GM12873 (cell line): ENCODE measurements around the gene POLR2M.

Source experiments
- CTCF ChIP-seq: IDR thresholded peaks from 2 replicates; pipeline ENCODE4 v1.5.1; 2012; ENCODE audit warnings: low read depth, mild to moderate bottlenecking, moderate library complexity, low read length, control low read depth; ENCODE audit not compliant: insufficient read depth; ENCODE audit errors: missing control alignments

POLR2M gene

DNA sequence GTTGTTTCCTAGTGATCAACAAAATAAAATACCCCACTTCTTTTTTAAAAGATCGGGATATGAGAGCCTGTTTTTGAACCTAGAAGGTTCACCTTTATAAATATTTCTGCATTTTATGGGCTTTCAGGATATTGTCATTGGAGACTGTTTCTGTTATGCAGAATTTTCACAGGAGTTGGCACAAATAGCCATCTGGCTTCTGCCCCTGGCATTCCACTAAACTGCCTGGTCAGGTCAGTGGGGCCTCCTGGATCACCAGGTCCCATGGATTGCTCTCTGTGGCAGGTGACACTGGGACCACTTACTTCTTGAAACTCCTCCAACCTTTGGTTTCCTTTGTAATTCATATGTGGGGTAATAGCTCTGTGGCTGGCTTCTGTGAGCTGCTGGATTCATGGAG lies 25.5 kb upstream of the POLR2M start:
- no peak for TF ChIP-seq CTCF

DNA sequence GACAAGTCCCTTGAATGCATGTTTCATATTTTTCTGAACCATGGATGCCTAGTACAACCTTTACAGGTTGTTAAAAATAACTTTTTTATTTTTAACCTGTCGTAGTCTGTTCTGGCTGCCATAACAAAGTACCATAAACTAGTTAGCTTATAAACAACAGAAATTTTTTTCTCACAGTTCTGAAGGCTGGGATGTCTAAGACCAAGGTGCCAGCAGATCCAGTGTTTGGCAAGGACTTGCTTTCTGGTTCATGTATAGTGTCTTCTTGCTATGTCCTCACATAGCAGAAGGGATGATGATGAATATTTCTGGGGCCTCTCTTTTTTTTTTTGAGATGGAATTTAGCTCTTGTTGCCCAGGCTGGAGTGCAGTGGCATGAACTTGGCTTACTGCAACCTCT lies 23.0 kb upstream of the POLR2M start:
- TF ChIP-seq CTCF, result no peak

- no peak for TF ChIP-seq CTCF
Measured at GRCh38 chr15:57684491-57685151, 21.9 kb upstream of the POLR2M start.

DNA sequence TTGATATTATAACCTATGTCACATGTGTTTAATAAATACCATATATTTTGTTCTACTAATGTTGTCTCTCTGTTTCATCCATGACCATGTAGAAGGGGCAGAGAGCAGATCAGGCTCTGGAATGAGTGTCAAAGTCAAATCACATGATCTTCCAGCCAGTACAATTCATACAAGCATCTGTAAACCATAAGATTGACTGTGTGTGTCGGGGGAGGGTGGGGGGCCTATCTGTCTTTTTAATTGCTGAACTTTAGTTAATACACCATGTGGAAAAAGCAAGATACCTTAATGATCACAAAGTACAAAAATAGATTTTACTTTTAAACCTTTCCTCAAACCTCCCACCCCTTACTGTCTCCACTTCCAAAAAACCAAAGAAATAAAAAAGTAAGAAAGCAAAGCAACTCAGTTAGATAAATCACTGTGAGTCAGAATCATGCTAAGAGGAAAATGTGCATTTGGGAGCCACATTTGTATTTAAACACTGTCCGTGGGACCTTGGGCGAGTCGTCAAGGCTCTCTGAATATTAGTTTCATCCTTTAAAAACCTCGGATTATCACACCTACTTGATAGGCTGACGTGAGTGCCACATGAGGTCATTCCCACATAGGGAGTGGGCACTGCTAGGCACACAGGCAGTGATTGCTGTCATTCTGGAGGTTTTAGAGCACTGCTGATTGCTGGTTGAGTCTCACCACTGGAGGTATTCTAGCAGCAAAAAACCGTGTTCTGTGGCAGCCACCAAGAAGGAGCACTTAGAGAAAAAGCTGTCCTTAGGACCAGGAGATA lies 21.0 kb upstream of the POLR2M start:
- no peak for TF ChIP-seq CTCF

DNA sequence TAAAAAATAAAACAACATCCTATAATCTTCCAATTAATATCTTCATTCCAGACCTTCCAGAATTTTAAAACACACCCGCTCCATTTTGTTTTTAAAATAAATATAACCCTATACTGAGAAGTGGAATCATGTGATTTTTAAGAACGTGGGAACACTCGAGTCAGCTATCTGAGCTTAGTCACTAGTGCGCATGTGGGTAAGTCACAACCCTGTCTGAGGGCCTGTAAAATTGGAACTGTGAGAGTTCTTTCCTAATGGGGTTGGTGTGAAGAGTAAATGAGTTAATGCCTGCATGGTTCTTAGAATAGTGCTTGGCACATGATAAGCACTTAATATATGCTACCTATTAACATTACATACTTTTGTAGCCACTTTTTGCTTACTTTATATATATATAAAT lies 19.9 kb upstream of the POLR2M start:
- no peak for TF ChIP-seq CTCF

DNA sequence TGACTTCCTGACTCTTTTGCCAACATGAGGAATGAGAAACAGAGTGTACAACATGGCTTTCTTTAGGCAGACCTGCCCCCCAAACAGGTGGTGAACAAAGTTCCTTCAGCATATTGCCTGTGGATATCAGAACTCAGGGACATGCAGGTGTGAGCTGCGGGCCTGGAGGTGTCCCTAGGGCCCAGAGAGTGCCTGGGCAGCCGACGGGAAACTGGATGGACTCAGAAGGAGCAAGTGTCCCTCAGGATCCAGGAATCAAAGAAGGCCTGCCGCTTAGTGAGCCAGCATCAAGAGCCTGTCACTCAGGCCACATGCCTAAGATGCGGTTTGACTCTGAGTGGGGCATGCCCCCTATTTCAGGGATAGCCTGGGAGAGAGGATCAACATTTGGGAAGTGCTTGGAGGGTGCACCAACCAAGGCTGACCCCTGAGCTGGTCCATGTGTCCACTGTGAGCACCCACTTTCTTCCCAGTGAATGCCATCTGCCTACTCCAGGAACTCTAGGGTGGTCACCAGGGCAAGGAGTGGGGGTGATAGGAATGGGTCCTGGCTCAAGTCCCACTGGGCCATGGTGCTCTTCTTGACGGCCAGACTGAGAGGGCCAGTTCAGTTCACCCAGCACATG lies 16.1 kb upstream of the POLR2M start:
- no peak for TF ChIP-seq CTCF

GRCh38 chr15:57691082-57691481 lies 15.4 kb upstream of the POLR2M start:
- TF ChIP-seq CTCF, result no peak
